Measurements from ENCODE around the gene GPR146.
A peak's percentile ranks its signal among the peaks of the same experiment; 100 is the strongest.

Gene GPR146

DNA sequence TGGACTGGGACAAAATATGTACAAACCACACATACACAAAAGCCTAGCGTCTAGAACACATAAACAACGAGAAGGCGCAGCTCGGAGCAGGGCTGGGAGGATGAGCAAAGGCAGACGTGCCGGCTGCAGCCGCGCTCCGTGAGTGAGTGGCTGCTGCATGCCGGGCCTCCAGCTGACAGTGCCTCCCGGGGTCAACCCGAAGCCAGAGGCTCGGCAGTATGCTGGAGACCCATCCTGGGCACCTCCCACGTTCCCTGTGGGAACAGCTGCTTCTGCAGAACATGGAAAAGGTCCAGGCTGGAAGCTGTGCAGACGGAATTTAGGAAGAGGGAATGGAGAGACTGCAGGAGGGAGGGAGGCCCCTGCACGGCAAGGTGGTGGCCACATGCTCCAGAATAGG, 3.6 kb upstream of the GPR146 start:
- no peak for TF ChIP-seq GATA1 (IDR thresholded peaks at IDR 0.05; ENCODE audit: low read depth, low read length)
- no peak for TF ChIP-seq POLR2A (IDR thresholded peaks at IDR 0.05; ENCODE audit: low read length)
- no peak for DNase-seq

DNA sequence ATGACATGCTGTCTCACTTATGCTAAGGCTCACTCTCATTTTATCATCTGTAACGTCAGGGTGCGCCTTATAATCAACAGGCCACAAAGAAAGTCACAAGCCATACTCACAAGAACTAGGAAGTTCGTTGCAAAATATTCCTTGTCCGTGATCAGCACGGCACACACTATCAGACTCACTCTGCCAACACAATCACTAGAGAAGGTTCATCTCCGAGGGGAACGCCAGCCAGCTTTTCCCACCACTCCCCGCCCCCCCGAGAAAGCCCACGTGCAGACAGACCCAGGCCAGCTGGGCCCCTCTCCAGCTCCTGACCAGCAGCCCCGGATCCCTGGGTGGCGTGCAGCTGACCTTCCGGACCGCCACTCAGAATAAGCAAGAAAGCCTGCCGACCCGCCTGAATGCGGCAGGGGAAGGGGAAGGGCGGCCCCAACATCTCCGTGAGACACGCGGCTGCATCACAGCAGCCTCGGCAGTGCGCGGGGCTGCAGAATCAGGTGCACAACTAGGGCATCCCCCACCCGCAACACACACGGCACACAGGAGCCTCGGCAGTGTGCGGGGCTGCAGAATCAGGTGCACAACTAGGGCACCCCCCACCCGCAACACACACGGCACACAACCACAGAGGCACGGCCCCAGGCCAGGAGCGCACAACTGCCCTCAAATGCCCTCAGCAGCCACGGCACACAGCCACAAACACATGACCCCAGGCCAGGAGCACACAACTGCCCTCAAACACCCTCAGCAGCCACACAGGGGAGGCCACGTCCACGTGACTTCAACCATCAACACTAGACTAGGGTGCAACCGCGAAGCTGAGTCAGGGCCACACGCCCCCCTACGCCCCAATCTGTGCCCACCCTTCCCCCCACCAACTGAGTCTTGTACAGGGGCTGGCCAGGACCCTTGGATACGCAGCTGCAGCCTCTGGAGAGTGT, 2.5 kb upstream of the GPR146 start:
- peak; percentile 41 to 51 for DNase-seq
- no peak for TF ChIP-seq GATA1 (IDR thresholded peaks at IDR 0.05; ENCODE audit: low read depth, low read length)
- no peak for TF ChIP-seq POLR2A (IDR thresholded peaks at IDR 0.05; ENCODE audit: low read length)

DNA sequence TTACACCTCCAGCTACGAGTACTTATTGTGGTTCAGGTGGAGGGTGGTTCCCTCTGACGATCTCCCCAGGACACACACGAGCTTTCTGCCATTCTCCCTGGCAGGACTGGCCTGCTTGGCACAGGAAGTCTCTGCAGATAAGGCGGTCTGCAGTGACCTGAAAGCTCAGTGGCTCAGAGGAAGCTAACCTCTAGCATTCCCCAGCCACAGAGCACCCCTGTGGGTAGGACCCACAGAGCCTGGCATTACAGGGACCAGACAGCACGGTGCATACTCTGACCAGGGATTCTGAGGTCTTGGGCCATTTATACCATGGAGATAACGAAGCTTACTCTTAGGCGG, 1.9 kb upstream of the GPR146 start:
- DNase-seq: peak; percentile 41 to 51
- no peak for TF ChIP-seq GATA1 (IDR thresholded peaks at IDR 0.05; ENCODE audit: low read depth, low read length)
- no peak for TF ChIP-seq POLR2A (IDR thresholded peaks at IDR 0.05; ENCODE audit: low read length)

DNA sequence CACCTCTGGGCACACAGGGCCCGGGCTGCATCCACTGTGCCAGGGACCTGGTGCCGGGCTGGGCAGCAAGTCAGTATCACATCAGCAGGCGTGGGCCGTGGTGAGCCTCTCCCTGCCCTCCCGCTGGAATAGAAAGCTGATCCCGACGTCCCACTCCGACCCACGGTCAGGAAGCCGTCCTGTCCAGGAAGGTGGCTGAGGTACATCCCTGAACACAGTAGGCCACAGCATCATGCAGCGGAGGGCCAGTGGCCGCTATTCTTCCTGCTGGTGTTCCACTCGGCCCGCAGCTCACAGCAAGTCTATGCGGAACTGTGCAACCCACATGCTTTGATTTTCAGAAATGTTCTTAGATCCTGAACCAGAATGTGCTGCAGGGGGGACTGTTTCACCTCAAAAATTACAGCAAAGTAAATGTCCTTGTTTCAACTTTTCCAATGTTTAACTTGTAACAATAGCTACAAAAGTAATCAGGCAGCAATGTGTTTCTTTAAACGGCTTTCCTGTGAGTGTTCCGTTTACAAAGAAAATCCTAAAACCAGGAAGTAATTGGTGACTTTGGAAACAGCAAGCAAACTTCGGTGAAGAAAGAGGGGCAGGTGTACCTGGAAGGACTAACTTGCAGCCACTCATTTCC, 676 bp upstream of the GPR146 start:
- TF ChIP-seq GATA1 (IDR thresholded peaks at IDR 0.05; ENCODE audit: low read depth, low read length) (no peak), POLR2A (IDR thresholded peaks at IDR 0.05; ENCODE audit: low read length) (no peak)

DNA sequence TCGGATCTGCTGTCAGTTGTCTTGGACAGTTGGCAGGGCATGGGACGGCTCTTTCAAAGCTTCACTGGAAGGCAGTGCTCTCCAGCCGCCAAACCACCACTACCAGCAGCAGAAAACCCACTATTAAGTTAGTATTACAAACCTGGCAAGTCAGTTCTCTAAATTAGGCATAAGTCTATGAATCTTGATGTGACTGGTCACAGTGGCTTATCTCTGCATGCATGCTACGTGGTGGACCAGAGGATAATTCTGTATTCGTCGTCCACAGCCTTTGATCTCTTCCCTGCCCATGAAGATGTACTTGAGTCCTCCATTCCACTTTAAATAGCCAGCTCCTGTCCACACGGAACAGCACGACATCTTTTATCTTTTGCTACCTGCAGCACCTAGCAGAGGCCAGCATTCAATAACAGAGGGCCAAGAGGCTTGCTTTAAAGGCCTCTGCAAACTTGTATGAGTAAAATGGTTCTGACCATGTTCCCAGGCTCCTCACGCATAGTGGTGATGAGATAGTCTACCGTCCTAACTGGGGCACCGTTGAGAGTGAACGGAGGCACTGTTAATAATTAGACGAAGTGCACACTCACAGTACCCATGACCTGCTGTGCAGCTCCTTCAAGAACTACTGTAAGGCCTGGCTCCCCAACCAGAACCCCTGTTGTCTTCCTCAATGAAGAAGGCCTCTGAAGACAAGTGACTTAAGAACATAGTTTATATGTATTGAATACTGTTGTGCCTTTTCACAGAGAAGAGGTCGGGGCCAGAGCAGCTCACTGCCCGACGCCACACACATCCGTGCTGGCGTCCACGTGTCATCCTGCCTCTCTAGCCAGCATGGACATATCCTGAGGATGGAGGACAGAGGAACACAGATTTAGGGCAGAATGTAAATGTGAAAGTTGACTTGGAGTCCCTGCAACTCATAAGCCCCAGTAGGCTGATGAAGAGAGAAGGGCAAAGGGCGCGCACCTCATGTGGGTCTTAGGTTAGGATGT, 1.0 kb downstream of the GPR146 start:
- peak; percentile 73 to 77 for DNase-seq
- TF ChIP-seq GATA1 (IDR thresholded peaks at IDR 0.05; ENCODE audit: low read depth, low read length) (no peak), POLR2A (IDR thresholded peaks at IDR 0.05; ENCODE audit: low read length) (no peak)

More for the DNA sequence above, 676 bp upstream of the GPR146 start:
- DNase-seq: peak in 1 of 2 experiments; percentile 48

DNA sequence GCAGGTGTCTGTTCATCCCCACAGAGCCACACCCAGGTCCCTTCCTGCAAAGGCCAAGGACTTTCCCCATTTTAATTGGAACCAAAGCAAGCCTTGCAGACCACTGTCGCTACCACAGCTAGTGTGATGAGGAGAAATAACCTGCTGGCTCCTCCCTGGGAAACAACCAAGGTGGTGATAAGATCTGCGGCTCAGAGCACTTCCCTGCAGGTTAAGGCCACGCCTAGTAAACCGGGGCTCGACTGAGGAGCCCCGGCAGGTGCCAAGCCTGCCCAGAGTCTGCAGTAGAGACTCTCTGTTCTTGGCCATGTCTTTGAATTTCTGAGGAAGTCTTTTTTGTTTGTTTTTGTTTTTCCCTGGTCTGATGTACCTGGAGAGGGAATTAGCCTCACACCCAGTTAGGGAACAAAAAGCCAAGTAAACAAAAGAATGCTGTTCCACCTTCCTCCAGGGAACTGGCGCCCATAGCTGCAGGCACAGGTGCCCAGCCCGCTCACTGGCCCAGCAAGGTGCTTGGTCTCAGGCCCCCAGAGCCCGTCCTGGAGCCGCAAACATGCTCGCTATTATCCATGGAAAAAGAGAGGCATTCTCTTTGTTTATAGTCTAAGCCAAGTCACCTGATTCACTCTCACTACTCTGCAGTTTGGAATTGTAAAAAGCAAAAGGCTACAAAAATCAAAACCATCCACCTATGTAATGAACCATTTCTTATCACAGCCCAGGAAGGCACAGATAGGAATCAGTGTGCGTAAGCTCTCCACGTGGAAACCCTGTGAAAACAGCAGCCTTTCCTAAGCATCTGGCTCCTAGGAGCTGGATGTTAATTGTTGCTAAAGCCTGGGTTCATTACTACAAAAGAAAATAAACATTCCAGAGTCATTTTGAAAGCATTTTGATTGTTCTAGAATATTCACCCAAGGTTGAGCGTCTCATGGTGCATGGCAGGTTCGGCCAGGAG, 2.7 kb downstream of the GPR146 start:
- no peak for TF ChIP-seq POLR2A (IDR thresholded peaks at IDR 0.05; ENCODE audit: low read length)
- TF ChIP-seq GATA1 (IDR thresholded peaks at IDR 0.05; ENCODE audit: low read depth, low read length): no peak
- DNase-seq: no peak

DNA sequence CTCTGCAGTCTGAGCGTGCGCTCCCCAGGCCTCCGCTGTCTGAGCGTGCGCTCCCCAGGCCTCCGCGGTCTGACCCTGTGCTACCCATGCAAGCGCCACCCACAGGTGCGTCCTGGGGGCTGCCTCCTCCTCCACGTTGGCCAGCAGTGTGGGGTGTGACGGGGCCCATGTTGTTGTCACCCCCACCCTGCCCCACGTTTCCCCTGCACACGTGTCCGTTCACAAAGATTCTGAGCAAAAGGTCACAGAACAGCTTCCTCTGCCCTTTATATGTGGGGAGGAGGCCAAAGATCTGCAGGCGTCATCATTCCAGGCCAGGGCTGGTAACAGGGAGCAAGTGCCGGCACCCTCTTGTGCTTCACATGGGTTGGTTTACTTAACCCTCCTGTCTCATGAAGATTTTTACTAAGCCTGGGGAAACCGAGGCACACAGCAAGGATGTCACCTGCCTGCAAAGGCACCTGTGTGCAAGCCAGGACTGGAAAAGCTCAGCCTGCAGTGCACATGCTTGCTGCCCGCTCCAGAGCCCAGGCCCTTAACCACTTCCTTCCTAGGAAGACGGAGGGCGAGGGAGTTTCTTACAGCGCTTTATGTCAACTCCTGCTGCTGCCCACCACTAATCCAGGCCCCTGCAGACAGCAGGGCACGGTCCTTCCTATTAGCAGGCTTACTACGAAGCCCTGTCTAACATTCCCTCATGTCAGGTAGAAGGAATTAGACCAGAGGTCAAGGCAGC, 4.8 kb downstream of the GPR146 start:
- no peak for DNase-seq
- TF ChIP-seq POLR2A (IDR thresholded peaks at IDR 0.05; ENCODE audit: low read length): no peak
- TF ChIP-seq GATA1 (IDR thresholded peaks at IDR 0.05; ENCODE audit: low read depth, low read length): no peak

DNA sequence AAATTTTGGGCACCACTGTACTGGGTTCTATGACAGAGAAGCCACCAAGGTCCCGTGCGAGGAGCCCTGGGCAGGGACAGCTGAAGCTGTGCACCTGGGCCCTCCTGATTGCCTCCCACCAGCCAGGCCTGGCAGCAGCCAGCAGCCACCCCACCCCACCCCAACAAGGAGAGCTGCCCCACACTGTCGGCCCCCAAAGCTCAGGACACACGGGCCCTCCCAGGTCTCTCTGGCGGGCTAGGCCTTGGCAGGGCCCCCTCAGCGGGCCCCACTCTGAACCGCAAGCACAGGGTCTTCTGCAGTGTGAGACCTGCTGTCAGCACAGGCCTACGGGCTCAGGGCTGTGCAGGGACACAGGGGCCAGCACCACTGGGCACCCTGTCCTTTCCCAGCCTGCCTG, 5.5 kb downstream of the GPR146 start:
- TF ChIP-seq POLR2A (IDR thresholded peaks at IDR 0.05; ENCODE audit: low read length) (no peak), GATA1 (IDR thresholded peaks at IDR 0.05; ENCODE audit: low read depth, low read length) (no peak)
- DNase-seq: no peak

DNA sequence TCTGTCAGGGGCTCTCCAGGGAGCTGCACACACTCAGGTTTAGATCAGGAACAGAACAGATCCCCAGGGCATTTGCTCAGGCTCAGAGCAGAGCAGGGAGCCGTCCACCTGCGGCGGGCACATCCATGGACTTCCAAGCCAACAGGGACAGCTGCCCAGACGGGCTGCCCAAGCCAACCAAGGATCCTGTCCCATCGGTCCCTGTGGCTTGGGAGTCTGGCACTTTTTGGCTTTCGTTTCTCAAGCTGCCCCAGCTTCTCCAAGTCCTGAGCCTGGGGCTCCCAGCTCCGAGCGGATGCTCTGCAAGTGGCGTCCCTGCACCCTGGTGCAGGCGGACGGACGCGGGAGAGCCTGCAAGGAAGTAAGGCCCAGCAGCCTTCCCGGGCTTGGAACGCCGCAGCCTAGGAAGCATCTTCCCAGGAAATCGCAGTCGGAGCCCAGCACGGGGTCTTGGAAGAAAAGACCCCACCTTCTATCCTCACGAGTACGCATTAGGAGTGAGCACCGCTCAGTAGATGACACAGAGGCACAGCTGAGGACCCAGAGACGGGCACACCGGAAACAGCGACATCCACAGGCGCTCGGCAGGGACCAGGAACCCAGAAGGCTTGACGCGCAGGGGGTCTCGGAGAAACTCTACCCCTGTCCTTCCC, 6.0 kb downstream of the GPR146 start:
- DNase-seq: no peak
- TF ChIP-seq GATA1 (IDR thresholded peaks at IDR 0.05; ENCODE audit: low read depth, low read length) (no peak), POLR2A (IDR thresholded peaks at IDR 0.05; ENCODE audit: low read length) (no peak)

DNA sequence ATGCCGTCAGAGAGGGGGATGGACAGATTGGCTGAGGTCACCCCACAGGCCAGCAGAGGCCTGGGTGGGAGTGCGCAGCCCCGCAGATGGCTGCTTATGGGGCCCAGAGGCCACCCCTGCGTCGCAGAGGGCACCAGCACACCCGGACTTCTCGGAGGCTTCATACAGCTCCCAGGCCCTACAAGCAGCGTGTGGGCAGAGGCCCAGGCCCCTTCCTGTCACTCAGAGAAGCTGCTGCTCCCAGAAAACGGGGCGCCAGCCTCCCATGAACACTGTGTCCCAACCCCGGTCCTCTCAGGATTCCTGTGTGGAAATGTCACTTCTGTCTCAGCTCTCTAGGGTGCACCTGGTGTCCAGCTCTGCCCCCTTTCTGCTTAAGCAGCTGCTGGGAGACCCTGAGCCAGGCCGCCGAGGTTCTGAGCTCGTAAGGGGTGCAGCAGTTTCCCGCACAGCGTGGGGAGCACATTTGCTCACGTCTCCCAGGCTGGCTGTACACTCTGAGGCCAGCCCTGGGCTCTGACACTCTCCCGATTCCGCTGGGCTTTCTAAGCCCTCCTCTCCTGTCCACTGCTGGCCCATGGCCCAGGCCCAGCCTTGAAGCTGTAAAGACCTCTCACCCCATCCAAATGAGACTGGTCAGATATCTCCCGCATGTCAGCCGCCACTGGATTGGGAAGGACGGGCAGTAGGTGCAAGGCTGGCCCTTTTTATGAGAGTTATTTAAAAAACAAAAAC, 6.8 kb downstream of the GPR146 start:
- DNase-seq: no peak
- TF ChIP-seq GATA1 (IDR thresholded peaks at IDR 0.05; ENCODE audit: low read depth, low read length) (no peak), POLR2A (IDR thresholded peaks at IDR 0.05; ENCODE audit: low read length) (no peak)

Data from erythroblast (primary cell).